Measurements from ENCODE around the gene ZFYVE1. TPM values are rescaled to one million over a fixed set of nuclear protein-coding genes. Genes with fewer than 3 reads are reported as not detected.

The ZFYVE1 gene
- total RNA-seq, 1 donor from 2014 or later, result 14.3 TPM

GRCh38 chr14:72945356-72946027 is 81.4 kb downstream of the ZFYVE1 start:
- H3K9me3 ChIP-seq (ENCODE audit: low read depth), result no peaks in the 10 kb centered on the region
- no peaks in the 10 kb centered on the region for H3K36me3 ChIP-seq
- no peak overlapping the region for H3K4me3 ChIP-seq
- H3K4me1 Mint-ChIP-seq, result no peaks in the 10 kb centered on the region
- TF ChIP-seq EZH2 (IDR thresholded peaks at IDR 0.05), result no peak
- TF ChIP-seq EZH2phosphoT487 (IDR thresholded peaks at IDR 0.05), result no peak
- TF ChIP-seq CTCF (IDR thresholded peaks at IDR 0.05), result no peak
- H3K79me2 ChIP-seq (ENCODE audit: low read depth), result no peaks in the 10 kb centered on the region
- H3K27me3 Mint-ChIP-seq (ENCODE audit: insufficient read depth, low read depth), result peaks cover 4% of the 10 kb centered on the region
- peaks cover 5% of the 10 kb centered on the region for H3K36me3 Mint-ChIP-seq
- H3K4me3 Mint-ChIP-seq, result no peak overlapping the region
- DNase-seq (ENCODE audit: low spot score), result no peak
- H3K27ac ChIP-seq, result no peak overlapping the region
- H3K4me1 ChIP-seq, result no peaks in the 10 kb centered on the region
- no peak overlapping the region for H2AFZ ChIP-seq (replicated peaks)
- no peak overlapping the region for H3K9ac ChIP-seq
- H3K27me3 ChIP-seq, result no peaks in the 10 kb centered on the region
- H3K9me3 Mint-ChIP-seq, result no peaks in the 10 kb centered on the region
- no peaks in the 10 kb centered on the region for H4K20me1 ChIP-seq (ENCODE audit: low read depth)
- no peak overlapping the region for H3K27ac Mint-ChIP-seq
- H3F3A ChIP-seq (ENCODE audit: low read depth), result no peaks in the 10 kb centered on the region
- H3K4me2 ChIP-seq, result no peak overlapping the region

GRCh38 chr14:72943876-72944430 is 83.0 kb downstream of the ZFYVE1 start:
- no peak overlapping the region for H3K4me3 ChIP-seq
- H3K4me2 ChIP-seq, result no peak overlapping the region
- H3K27me3 ChIP-seq, result no peaks in the 10 kb centered on the region
- peaks cover 4% of the 10 kb centered on the region for H3K27me3 Mint-ChIP-seq (ENCODE audit: insufficient read depth, low read depth)
- TF ChIP-seq EZH2phosphoT487 (IDR thresholded peaks at IDR 0.05), result no peak
- TF ChIP-seq CTCF (IDR thresholded peaks at IDR 0.05), result no peak
- TF ChIP-seq EZH2 (IDR thresholded peaks at IDR 0.05), result no peak
- no peaks in the 10 kb centered on the region for H3K4me1 Mint-ChIP-seq
- no peak overlapping the region for H2AFZ ChIP-seq (replicated peaks)
- H3K36me3 Mint-ChIP-seq, result peaks cover 5% of the 10 kb centered on the region
- no peak overlapping the region for H3K27ac ChIP-seq
- no peak overlapping the region for H3K27ac Mint-ChIP-seq
- H3K9ac ChIP-seq, result no peak overlapping the region
- H3K4me1 ChIP-seq, result no peaks in the 10 kb centered on the region
- H3K9me3 ChIP-seq (ENCODE audit: low read depth), result no peaks in the 10 kb centered on the region
- H3K9me3 Mint-ChIP-seq, result no peaks in the 10 kb centered on the region
- H3F3A ChIP-seq (ENCODE audit: low read depth), result no peaks in the 10 kb centered on the region
- no peaks in the 10 kb centered on the region for H4K20me1 ChIP-seq (ENCODE audit: low read depth)
- no peak overlapping the region for H3K4me3 Mint-ChIP-seq
- no peaks in the 10 kb centered on the region for H3K79me2 ChIP-seq (ENCODE audit: low read depth)
- DNase-seq (ENCODE audit: low spot score), result no peak
- no peaks in the 10 kb centered on the region for H3K36me3 ChIP-seq

GRCh38 chr14:72942934-72943333 is 84.0 kb downstream of the ZFYVE1 start:
- H2AFZ ChIP-seq (replicated peaks), result no peak overlapping the region
- Mint-ChIP-seq H3K4me1 (no peaks in the 10 kb centered on the region), H3K9me3 (no peaks in the 10 kb centered on the region), H3K36me3 (peaks cover 5% of the 10 kb centered on the region), H3K27ac (no peak overlapping the region), H3K4me3 (no peak overlapping the region), H3K27me3 (ENCODE audit: insufficient read depth, low read depth) (peaks cover 4% of the 10 kb centered on the region)
- no peaks in the 10 kb centered on the region for H3K9me3 ChIP-seq (ENCODE audit: low read depth)
- no peak overlapping the region for H3K4me3 ChIP-seq
- no peaks in the 10 kb centered on the region for H4K20me1 ChIP-seq (ENCODE audit: low read depth)
- no peak overlapping the region for H3K27ac ChIP-seq
- H3F3A ChIP-seq (ENCODE audit: low read depth), result no peaks in the 10 kb centered on the region
- H3K79me2 ChIP-seq (ENCODE audit: low read depth), result no peaks in the 10 kb centered on the region
- H3K27me3 ChIP-seq, result no peaks in the 10 kb centered on the region
- DNase-seq (ENCODE audit: low spot score), result peak; percentile 32
- H3K4me1 ChIP-seq, result no peaks in the 10 kb centered on the region
- no peak overlapping the region for H3K9ac ChIP-seq
- H3K36me3 ChIP-seq, result no peaks in the 10 kb centered on the region
- TF ChIP-seq CTCF (IDR thresholded peaks at IDR 0.05) (peak; percentile 32), EZH2 (IDR thresholded peaks at IDR 0.05) (no peak), EZH2phosphoT487 (IDR thresholded peaks at IDR 0.05) (no peak)
- H3K4me2 ChIP-seq, result no peak overlapping the region
